ELF-1 (cell line): ENCODE results near the gene DGKZ.
"Not testable (repeated sequence)": the region's sequence is repeated elsewhere in the genome, so short reads cannot be mapped to it uniquely, and the experiment has no call there.

ENCODE experiments used
- DNase-seq: peaks from one replicate; pipeline ENCODE4 v3.0.0-alpha.2; 2016; ENCODE audit warnings: low read depth, low spot score

DGKZ gene

DNA sequence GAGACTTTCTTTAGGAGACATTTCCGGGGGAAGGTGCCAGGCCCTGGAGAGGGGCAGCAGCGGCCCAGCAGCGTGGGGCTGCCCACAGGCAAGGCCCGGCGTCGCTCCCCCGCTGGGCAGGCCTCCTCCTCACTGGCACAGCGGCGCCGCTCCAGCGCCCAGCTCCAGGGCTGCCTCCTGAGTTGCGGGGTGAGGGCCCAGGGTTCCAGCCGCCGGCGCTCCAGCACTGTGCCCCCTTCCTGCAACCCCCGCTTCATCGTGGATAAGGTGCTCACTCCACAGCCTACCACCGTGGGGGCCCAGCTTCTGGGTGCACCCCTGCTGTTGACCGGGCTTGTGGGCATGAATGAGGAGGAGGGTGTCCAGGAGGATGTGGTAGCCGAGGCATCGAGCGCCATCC lies 19.0 kb downstream of the DGKZ start:
- DNase-seq = no peak

DNA sequence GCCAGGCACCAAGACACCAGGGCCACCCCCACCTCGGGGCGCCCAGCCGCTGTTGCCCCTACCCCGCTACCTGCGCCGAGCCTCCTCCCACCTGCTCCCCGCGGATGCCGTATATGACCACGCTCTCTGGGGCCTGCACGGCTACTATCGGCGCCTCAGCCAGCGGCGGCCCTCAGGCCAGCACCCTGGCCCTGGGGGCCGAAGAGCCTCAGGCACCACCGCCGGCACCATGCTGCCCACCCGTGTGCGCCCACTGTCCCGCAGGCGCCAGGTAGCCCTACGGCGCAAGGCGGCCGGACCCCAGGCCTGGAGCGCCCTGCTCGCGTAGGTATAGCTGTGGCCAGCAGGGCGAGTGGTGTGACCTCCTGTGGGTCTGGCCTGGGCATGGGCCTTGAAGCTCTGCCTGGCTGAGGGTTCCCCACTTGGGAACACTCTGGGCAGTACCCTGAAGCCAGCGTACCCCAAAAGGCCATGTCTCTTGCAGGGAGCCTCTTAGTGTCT lies 19.4 kb downstream of the DGKZ start:
- no peak for DNase-seq

- DNase-seq = peak; percentile 76
These were observed 20.1 kb downstream of the DGKZ start for GRCh38 chr11:46367244-46367915.

DNA sequence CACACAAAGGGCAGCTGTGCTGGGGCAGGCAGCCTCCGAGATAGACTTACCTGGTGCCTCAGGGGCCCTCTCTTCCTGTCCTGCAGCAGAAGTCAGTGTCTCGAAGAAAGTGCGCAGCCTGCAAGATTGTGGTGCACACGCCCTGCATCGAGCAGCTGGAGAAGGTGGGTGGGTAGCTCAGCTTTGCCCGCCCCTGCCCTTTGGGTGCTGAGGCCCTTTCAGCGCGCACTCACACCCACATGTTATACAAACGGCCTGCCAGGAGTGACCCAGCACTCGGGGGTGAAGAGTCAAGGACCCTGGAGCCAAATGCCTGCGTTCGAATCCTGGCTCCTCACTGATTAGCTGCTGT lies 20.6 kb downstream of the DGKZ start:
- no peak for DNase-seq

DNA sequence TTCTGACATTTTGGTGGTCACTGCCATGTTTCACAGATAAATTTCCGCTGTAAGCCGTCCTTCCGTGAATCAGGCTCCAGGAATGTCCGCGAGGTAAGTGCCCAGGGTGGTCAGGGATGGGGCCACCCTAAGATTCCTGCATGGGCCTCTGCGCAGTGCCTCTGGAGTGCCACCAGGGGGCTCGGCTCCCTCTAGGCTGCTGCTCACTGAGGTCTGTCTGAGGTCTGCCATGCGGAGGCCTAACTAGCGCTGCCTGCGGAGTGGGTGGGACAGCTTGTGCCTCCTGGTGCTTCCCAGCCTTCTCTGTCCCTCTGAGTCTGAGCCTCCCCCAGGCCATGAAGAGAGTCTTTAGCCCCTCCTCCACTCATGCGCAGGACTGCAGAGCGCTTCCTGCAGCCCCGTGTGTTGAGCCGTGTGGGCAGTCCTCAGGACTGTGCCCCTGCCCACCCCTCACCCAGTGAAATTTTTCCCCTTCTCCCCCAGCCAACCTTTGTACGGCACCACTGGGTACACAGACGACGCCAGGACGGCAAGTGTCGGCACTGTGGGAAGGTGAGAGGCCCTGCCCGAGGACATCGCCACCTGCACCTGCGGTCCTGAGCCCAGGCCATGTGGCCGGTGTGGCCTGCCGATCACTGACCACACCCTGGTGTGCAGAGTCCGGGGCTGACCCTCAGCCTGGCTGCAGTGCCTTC lies 22.3 kb downstream of the DGKZ start:
- peak; percentile 97 for DNase-seq

- DNase-seq = no peak
These were observed 23.0 kb downstream of the DGKZ start for GRCh38 chr11:46370253-46370652.

DNA sequence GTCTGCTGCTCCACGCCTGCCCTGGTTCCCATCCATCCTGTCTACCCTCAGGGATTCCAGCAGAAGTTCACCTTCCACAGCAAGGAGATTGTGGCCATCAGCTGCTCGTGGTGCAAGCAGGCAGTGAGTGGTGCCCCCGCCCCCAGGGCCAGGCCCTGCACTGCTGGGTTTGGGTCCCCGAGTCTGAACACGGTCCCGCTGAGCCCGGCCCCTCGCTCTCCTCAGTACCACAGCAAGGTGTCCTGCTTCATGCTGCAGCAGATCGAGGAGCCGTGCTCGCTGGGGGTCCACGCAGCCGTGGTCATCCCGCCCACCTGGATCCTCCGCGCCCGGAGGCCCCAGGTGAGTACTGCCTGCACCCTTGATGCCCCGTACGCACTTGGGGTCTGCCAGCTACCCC lies 24.0 kb downstream of the DGKZ start:
- DNase-seq = not testable (repeated sequence)

DNA sequence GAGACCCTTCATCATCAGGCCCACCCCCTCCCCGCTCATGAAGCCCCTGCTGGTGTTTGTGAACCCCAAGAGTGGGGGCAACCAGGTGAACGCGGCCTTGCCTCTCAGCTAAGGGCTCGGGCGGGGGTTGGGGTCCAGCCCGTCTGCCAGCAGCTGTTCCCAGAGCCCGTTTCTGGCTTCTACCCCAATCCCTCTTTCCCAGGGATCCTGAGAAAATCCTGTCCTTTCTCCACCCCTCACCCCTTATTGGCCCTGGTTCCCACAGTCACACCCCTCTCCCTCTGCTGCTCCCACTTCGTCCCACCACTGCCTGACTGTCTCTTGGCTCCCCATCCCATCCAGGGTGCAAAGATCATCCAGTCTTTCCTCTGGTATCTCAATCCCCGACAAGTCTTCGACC lies 24.8 kb downstream of the DGKZ start:
- no peak for DNase-seq

DNA sequence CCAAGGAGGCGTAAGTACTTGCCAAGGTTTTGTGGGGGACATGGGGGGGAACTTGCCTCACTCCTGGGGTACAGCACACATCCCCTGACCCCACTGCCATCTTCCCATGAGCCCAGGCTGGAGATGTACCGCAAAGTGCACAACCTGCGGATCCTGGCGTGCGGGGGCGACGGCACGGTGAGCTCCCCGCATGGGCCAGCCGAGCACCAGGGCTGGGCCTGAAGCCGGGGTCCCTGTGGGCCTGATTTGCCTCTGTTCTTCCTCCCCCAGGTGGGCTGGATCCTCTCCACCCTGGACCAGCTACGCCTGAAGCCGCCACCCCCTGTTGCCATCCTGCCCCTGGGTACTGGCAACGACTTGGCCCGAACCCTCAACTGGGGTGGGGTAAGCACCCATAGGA lies 25.2 kb downstream of the DGKZ start:
- DNase-seq = not testable (repeated sequence)

- DNase-seq = no peak
These were observed 26.8 kb downstream of the DGKZ start for GRCh38 chr11:46373787-46374740.

DNA sequence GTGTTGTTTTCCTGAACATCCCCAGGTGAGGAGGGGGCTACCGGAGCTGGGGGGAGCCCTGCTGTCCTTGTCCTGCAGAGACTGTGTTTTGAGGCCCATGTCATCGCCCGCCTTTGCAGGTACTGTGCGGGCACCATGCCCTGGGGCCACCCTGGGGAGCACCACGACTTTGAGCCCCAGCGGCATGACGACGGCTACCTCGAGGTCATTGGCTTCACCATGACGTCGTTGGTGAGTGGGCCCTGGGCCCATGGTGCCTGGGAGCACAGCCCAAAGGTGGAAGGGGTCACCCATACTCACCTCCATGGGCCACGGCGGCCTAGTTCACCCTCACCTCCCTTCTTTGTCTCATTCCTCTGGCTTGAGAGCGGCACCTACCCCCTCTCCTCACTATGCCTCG lies 27.6 kb downstream of the DGKZ start:
- DNase-seq = no peak

GRCh38 chr11:46375392-46376101 lies 28.3 kb downstream of the DGKZ start:
- DNase-seq = no peak

DNA sequence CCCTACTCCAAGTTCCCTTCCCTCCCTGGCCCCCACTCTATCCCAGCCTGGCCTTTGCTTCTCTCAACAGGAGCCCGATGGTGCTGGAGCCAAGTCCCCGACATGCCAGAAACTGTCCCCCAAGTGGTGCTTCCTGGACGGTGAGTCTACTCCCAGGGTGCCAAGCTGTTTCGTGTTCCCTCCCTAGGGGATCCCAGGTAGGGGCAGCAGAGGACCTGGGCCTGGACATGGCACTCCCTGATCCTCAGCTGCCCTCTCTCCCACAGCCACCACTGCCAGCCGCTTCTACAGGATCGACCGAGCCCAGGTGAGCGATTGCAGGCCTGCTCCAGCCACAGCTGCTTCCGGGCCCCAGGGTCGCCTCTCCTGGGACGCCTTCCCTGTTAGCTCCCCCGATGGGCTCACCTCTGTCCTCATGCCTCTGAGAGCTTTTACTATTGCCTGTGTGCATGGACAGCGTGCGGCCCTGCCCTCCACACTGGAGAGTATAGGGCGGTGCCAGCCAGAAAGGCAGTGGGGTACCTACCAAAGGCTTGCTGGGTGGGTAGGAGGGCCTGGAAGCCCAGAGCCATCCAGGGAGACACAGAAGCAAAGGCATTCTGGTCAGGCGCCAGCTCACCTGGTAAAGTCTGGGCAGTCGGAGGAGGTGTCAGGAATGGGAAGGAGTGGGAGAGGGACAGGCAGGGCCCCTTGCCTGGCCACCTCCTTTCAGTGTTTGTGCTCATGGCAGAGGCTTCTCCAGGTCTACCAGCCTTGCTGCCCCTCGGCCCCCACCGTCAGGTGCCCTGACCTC lies 29.2 kb downstream of the DGKZ start:
- DNase-seq = no peak

DNA sequence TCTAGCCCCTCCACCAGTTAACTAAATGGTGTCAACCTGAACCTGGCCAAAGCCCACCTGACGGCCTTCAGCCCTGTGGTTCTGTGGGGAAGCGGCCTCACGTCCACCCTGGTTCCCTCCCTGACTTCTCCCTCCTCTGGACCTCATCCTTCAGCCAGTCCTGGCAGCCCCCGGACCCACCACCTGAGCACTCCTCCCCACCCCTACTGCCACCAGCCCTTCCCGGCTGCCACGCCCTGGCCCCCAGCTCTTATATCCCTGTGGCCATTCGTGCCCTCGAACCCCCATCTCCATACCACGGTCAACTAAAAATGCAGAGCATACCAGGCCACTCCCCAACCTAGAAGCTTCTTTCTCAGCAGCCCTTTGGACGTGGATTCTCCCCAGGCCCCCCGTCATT lies 30.0 kb downstream of the DGKZ start:
- DNase-seq = no peak

- no peak for DNase-seq
These were observed 30.6 kb downstream of the DGKZ start for GRCh38 chr11:46377831-46378230.

DNA sequence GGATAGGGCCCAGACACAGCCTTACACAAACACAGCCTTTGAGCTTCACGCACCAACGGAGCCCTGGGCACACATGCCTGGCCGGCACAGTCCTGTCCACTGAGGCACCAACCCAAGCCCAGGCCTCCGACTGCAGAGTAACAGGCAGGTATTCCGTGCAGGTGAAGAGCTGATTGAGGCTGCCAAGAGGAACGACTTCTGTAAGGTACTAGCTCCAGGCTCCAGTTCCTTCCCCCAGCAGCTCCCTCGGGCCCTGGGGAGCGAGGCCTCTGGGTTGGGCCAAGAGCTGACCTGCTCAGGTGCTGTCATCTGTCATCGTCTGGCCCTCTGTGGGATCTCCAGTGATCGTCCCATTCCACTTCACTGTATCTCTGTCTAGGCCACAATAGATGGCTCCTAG lies 31.0 kb downstream of the DGKZ start:
- no peak for DNase-seq

GRCh38 chr11:46378811-46379481 lies 31.7 kb downstream of the DGKZ start:
- DNase-seq = peak; percentile 18

DNA sequence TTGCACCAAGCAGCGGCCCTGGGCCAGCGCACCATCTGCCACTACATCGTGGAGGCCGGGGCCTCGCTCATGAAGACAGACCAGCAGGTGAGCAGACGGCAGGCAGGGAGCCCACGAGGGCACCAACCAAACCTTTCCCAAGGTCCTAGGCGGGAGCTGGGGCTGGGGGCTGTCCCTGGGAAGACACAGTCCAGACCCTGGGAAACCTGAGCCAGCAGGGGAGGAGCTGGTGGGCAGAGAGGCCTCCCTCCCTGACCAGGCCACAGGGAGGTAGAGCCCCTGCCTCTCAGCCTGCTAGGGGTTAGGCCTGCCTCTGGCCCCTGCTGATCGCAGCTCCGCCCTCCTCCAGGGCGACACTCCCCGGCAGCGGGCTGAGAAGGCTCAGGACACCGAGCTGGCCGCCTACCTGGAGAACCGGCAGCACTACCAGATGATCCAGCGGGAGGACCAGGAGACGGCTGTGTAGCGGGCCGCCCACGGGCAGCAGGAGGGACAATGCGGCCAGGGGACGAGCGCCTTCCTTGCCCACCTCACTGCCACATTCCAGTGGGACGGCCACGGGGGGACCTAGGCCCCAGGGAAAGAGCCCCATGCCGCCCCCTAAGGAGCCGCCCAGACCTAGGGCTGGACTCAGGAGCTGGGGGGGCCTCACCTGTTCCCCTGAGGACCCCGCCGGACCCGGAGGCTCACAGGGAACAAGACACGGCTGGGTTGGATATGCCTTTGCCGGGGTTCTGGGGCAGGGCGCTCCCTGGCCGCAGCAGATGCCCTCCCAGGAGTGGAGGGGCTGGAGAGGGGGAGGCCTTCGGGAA lies 32.4 kb downstream of the DGKZ start:
- DNase-seq = peak; percentile 98

DNA sequence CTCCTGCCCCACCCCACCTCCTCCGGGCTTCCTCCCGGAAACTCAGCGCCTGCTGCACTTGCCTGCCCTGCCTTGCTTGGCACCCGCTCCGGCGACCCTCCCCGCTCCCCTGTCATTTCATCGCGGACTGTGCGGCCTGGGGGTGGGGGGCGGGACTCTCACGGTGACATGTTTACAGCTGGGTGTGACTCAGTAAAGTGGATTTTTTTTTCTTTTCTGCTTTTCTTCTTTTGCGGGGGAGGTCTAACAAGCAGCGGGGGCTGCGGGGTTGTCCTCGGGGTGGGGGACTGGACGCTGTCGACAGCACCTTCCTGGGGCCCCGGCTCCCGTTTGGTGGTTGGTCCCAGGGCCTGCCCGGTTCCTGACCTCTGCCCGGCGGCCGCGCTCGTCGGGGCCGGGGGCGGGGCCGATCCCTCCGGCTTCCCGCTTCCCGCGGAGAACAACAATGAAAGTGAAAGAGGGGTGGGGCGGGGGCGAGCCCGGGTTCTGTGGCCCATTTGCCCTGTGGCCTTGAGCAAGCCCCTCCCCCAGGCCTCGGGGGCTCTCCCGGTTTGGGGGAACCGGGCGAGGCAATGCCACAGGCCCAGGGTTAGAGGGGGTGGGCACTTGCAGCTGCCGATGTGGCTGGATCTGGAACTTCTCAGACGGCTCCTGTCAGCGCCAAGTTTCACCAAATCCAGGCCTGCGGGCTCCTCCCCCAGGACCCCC lies 33.2 kb downstream of the DGKZ start:
- DNase-seq = peak; percentile 95
